ENCODE results near the gene CERKL.

Gene CERKL

GRCh38 chr2:181656450-181657291, at the start of gene CERKL:
Gene CERKL, minus strand, starts transcription at chr2:181657105. Its CDS starts 99 bp downstream, at chr2:181657006.
- no peak for TF ChIP-seq CTCF (IDR thresholded peaks at IDR 0.05)

GRCh38 chr2:181698223-181698622, 41.3 kb upstream of the CERKL start:
- no peak for TF ChIP-seq CTCF (IDR thresholded peaks at IDR 0.05)

GRCh38 chr2:181697571-181697970, 40.7 kb upstream of the CERKL start:
- no peak for TF ChIP-seq CTCF (IDR thresholded peaks at IDR 0.05)

GRCh38 chr2:181697126-181697525, 40.2 kb upstream of the CERKL start:
- no peak for TF ChIP-seq CTCF (IDR thresholded peaks at IDR 0.05)

- TF ChIP-seq CTCF (IDR thresholded peaks at IDR 0.05): no peak
Observed at GRCh38 chr2:181694271-181694670, 37.4 kb upstream of the CERKL start.

- TF ChIP-seq CTCF (IDR thresholded peaks at IDR 0.05): no peak
Observed at GRCh38 chr2:181690860-181691259, 34.0 kb upstream of the CERKL start.

- no peak for TF ChIP-seq CTCF (IDR thresholded peaks at IDR 0.05)
Observed at GRCh38 chr2:181686576-181687185, 29.8 kb upstream of the CERKL start.

Data from LNCAP (cell line).